ENCODE results near the gene UNC5A.

Gene UNC5A

DNA sequence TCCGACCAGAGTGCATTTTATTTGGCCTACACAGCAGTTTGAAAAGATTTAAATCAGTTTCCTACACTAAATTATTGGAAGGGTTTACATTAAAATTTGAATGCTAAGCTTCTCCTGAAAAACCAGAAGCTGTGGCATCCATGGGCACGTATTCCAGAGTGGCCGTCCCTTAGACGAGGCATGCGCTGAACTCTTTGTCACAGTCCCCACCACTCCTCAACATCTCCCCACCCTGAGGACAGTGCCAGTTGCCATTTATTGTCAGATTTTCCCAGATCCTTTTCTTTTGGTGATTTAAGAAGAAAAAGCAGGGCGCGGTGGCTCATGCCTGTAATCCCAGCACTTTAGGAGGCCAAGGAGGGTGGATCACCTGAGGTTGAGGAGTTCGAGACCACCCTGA, 39.9 kb upstream of the UNC5A start:
- TF ChIP-seq CTCF (IDR thresholded peaks at IDR 0.05; ENCODE audit: insufficient read depth, low read length, missing control alignments) = no peak
- POLR2A ChIA-PET = no interaction called here
- H3K4me3 ChIP-seq (ENCODE audit: low read depth, low read length) = no peak overlapping the region
- DNase-seq (ENCODE audit: low read depth, low spot score) = no peak
- CTCF ChIA-PET = interaction anchor here (1.1 kb wide), 1 partner anchor 110 kb away, joined by 3 read pairs; no protein-coding TSS in a partner anchor

DNA sequence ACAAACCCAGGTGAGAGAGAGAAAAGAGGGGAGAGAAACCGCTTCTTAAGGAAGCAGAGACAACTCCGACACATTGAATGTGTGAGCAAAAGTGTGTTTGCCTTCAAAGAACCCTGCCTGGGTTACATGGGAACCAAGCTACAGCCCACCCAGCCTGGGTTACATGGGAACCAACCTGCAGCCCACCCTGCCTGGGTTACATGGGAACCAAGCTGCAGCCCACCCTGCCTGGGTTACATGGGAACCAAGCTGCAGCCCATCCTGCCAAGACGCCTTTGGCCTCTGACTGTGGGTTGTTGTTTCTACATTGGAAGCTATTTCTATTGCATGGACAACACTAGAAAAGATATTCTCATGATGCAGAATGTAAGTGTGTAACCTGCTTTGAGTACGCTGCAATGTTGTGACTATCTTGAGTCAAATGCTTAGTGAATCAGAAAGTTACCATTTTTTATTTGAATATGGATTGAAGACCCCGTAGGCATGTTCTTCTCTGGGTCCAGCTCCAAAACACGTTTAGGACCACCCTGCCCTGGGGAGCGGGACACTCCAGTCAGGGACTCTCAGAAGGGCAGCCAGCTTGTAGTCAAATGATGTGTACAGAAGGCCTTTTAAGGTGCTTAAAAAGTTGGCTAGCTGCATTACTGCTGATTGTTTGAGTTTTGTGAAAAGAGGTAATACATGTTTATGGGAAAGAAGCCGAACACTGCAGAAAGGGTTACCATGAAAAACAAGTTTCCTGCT, 39.1 kb upstream of the UNC5A start:
- ChIA-PET POLR2A (no interaction called here), CTCF (no interaction called here)
- DNase-seq (ENCODE audit: low read depth, low spot score) = no peak
- TF ChIP-seq CTCF (IDR thresholded peaks at IDR 0.05; ENCODE audit: insufficient read depth, low read length, missing control alignments) = no peak
- no peak overlapping the region for H3K4me3 ChIP-seq (ENCODE audit: low read depth, low read length)

- ChIA-PET CTCF (interaction anchor here (0.6 kb wide), 1 partner anchor 258 kb away, joined by 3 read pairs; no protein-coding TSS in a partner anchor), POLR2A (interaction anchor here (0.7 kb wide), 2 partner anchors 12 to 21 kb away, joined by 3 read pairs; no protein-coding TSS in a partner anchor)
- TF ChIP-seq CTCF (IDR thresholded peaks at IDR 0.05; ENCODE audit: insufficient read depth, low read length, missing control alignments) = no peak
- no peak overlapping the region for H3K4me3 ChIP-seq (ENCODE audit: low read depth, low read length)
- no peak for DNase-seq (ENCODE audit: low read depth, low spot score)
Measured at GRCh38 chr5:176772271-176773210, 37.8 kb upstream of the UNC5A start.

GRCh38 chr5:176773408-176774035, 36.8 kb upstream of the UNC5A start:
- CTCF ChIA-PET = no interaction called here
- DNase-seq (ENCODE audit: low read depth, low spot score) = no peak
- no peak for TF ChIP-seq CTCF (IDR thresholded peaks at IDR 0.05; ENCODE audit: insufficient read depth, low read length, missing control alignments)
- no peak overlapping the region for H3K4me3 ChIP-seq (ENCODE audit: low read depth, low read length)
- POLR2A ChIA-PET = interaction anchor here (0.7 kb wide), 1 partner anchor 22 kb away, joined by 3 read pairs; no protein-coding TSS in a partner anchor

DNA sequence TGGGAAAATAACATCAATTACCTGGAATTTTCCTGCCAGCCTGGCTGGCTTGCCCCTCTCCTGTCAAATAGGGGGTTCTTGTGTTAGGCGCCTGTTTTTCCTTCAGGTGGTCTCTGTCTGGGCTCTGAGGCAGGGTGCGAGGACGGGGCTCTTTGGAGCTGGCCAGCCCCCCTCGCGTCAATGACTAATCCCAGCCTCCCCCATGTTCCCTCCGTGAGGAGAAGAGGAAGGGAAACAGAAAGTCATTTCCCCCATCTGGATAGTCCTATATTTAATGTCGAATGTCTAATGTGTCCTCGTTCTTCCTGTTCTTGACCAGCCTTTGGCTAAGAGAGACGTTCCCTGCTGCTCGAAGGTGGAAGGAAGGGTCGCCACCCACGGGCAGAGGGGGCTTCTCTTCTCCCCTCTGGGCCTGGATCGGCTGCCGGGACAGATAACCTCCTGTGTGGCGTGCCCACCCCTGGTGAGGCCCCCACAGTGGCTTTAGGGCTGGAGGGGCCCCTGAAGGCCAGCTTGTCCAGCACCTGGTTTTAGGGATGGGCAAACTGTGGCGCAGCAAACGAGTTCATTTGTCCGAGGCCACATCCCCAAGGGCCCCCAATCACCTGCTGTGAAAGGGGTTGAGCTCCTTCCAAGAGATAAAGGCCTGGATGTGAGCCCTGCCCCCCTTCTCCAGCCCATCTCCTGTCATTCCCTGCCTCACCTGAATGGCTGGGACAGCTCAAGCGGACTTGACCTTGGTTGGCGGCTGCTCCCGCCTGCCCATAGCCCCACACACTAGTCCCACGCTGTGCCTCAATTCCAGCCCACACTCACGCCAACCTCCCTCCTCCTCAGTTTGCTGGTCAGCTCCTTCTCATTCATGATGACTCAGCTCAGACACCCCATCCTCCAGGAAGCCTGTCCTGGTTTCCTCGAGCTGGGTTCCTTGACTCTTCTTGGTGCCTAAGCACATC, 35.9 kb upstream of the UNC5A start:
- no peak for DNase-seq (ENCODE audit: low read depth, low spot score)
- TF ChIP-seq CTCF (IDR thresholded peaks at IDR 0.05; ENCODE audit: insufficient read depth, low read length, missing control alignments) = no peak
- H3K4me3 ChIP-seq (ENCODE audit: low read depth, low read length) = no peak overlapping the region
- ChIA-PET POLR2A (no interaction called here), CTCF (no interaction called here)
